SK-N-MC (cell line): ENCODE results near the gene DDC.

Experiments
- DNase-seq: peaks from one replicate; pipeline ENCODE4 v3.0.0-alpha.2; 2011; ENCODE audit warnings: low read depth, low spot score
- H3K27ac ChIP-seq: fragments of 200-600 bp; sonication (generic); 2 replicates; pipeline ENCODE4 v1.5.1; 2016; ENCODE audit warnings: mixed run types
- H3K36me3 ChIP-seq: fragments of 200-600 bp; sonication (generic); 2 replicates; pipeline ENCODE4 v1.6.1; 2017; ENCODE audit warnings: antibody characterized with exemption, low read length, mixed read lengths; ENCODE audit not compliant: insufficient read depth
- H3K4me3 ChIP-seq: fragments of 200-600 bp; sonication (generic); 2 replicates; pipeline ENCODE4 v1.5.1; 2016
- H3K9ac ChIP-seq: fragments of 200-600 bp; sonication (generic); 2 replicates; pipeline ENCODE4 v1.8.0; 2017; ENCODE audit warnings: mixed run types, mixed read lengths; ENCODE audit not compliant: insufficient read length
- H3K9me3 ChIP-seq: fragments of 200-600 bp; sonication (generic); 2 replicates; pipeline ENCODE4 v1.6.1; 2017; ENCODE audit warnings: low read depth, mild to moderate bottlenecking, antibody characterized with exemption, low read length, moderate library complexity, mixed read lengths
- EZH2 ChIP-seq: fragments of 200-600 bp; sonication (generic); IDR thresholded peaks from one replicate; pipeline ENCODE4 v1.6.1; 2017; ENCODE audit warnings: antibody characterized with exemption
- FOXP2 ChIP-seq: optimal IDR thresholded peaks from 2 replicates; pipeline ENCODE3; 2011; ENCODE audit warnings: mild to moderate bottlenecking, moderate library complexity; ENCODE audit not compliant: insufficient read depth; ENCODE audit errors: extremely low read length, control extremely low read depth
- POLR2AphosphoS5 ChIP-seq: IDR thresholded peaks from 2 replicates; pipeline ENCODE4 v1.6.1; 2012; ENCODE audit warnings: mild to moderate bottlenecking, low read depth, low read length, borderline replicate concordance

The DDC gene, protein sequence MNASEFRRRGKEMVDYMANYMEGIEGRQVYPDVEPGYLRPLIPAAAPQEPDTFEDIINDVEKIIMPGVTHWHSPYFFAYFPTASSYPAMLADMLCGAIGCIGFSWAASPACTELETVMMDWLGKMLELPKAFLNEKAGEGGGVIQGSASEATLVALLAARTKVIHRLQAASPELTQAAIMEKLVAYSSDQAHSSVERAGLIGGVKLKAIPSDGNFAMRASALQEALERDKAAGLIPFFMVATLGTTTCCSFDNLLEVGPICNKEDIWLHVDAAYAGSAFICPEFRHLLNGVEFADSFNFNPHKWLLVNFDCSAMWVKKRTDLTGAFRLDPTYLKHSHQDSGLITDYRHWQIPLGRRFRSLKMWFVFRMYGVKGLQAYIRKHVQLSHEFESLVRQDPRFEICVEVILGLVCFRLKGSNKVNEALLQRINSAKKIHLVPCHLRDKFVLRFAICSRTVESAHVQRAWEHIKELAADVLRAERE

DNA sequence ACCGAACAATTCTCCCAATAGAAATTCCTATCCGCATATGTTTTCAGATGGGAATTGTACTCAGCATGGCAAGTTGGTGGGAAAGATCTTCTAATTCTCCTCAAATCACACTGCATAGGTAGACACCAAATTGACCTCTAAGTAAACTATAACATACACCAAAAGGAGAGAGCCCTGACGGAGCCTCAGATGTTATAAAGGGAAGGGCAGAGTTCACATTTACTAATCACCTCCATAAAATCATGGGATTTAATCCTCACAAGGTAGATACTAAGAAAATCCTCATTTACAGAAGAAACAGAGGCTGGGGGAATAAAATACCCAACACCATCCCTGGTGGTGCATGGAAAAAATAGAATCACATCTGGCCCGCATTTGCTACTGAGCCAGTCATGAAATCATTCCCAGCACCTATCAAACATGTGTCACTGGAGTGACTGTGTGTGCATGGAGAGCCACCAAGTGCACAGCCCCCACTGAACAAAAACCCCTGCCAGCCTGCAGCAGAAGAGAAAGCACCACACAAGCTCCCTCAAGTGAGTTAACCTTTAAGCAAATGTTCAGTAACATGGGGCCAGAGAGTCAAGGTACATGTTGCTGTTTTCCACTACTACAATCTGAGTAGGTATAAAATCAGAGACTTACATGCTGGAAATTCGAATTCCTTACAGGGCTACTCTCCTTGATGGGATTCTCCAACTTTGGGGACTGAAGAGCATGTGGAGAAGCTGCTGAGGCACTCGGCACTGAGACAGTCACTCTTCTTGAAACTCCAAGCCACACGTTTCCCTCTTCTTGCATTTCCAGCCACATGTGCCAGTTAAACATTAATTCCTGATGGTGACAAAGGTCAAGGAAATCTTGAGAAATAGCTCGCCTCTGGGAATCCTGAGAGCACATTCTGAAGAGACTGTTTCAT, at the start of gene DDC:
Gene DDC, minus strand, starts transcription at position 766 of the 919 bp plus-strand sequence. CDS start 21,320 bp downstream, outside the sequence.
- H3K9ac ChIP-seq: no peak within 1 kb of the TSS
- no peaks in the 10 kb centered on the region for H3K9me3 ChIP-seq
- no peaks in the 10 kb centered on the region for H3K36me3 ChIP-seq
- TF ChIP-seq FOXP2: no peak
- TF ChIP-seq EZH2: no peak
- TF ChIP-seq POLR2AphosphoS5: no peak
- H3K4me3 ChIP-seq: no peak within 1 kb of the TSS
- no peak for DNase-seq
- H3K27ac ChIP-seq: no peak within 1 kb of the TSS

DNA sequence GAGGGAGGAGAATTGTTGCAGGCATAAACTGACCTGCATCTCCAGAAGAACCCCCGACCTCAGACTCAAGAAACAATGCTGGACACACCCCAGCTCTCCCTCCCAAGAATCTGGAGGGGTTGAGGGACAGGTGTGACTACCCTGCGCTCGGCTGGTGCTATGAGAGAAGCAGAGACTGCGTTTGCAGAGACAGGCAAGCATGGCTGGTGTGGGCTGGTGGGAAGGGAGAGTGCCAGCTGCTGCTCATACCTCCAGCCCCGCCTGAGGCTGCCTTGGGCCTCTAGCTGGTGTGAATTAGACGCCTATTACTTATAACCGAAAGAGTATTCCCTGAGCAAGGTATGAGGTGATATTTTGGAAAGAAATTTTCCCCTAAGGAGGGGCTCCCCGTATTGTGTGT, 48.3 kb upstream of the DDC start:
- no peak for TF ChIP-seq POLR2AphosphoS5
- no peak for TF ChIP-seq FOXP2
- TF ChIP-seq EZH2: no peak
- no peak for DNase-seq
- Histone ChIP-seq H3K36me3 (peaks cover 89% of the 10 kb centered on the region), H3K9ac (no peak overlapping the region), H3K9me3 (no peaks in the 10 kb centered on the region), H3K4me3 (no peak overlapping the region), H3K27ac (no peak overlapping the region)

DNA sequence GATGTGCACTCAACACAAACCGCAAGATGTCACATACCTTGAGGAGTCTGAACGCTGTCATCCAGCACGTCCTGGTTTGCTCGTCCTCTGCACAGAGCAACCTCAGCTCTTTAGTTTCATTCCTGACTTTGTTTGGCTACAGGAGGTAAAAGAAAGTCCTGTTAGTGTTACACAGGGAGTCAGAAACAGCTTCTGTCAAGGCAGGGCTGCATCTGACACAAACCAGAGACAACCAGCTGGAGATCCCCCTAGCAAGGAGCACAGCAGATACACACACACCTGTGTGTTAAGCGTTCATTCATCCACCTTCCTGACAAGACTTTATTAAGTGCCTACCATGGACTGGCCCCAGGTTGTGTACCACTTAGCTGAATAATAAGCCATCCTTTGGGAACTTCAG, 47.5 kb upstream of the DDC start:
- TF ChIP-seq FOXP2 (no peak), POLR2AphosphoS5 (no peak), EZH2 (no peak)
- no peak overlapping the region for H3K4me3 ChIP-seq
- H3K27ac ChIP-seq: no peak overlapping the region
- no peaks in the 10 kb centered on the region for H3K9me3 ChIP-seq
- DNase-seq: no peak
- peaks cover 89% of the 10 kb centered on the region for H3K36me3 ChIP-seq
- no peak overlapping the region for H3K9ac ChIP-seq

DNA sequence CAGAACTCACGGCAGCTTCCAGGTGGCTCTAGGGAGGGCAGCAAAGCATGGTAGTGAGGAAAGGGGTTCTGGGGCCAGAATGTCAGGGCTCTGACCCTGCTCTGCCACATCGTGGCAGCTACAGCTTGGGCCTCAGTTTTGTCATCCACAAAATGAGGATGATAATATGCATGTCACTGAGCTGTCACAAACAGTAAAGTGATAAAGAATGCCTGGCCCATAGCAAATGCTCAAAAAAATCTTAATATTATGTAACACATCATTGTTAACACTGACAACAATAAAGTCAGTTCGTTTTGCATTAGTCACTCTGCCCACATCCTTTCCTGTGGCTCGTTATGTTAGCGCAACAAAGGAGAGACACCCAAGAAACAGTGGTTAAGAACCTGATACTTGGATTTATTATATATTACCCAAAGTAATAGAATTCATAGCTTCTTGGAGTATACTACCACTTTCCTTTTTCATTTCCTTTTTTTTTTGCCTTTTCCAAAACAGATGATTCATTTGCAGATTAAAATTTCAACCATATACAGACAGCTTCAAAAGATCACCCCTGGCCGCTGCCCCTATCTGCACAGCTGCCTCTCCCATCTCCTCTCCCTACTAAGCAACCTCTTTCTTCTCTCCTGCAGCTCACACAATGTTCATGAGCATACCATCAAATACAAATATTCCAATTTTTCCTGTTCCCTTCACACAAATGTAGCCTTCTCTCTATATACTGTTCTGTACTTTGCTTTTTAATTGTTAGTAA, 45.5 kb upstream of the DDC start:
- no peak overlapping the region for H3K9ac ChIP-seq
- DNase-seq: no peak
- no peak for TF ChIP-seq EZH2
- no peak for TF ChIP-seq FOXP2
- no peak for TF ChIP-seq POLR2AphosphoS5
- no peaks in the 10 kb centered on the region for H3K9me3 ChIP-seq
- H3K36me3 ChIP-seq: peaks cover 92% of the 10 kb centered on the region
- no peak overlapping the region for H3K4me3 ChIP-seq
- no peak overlapping the region for H3K27ac ChIP-seq

DNA sequence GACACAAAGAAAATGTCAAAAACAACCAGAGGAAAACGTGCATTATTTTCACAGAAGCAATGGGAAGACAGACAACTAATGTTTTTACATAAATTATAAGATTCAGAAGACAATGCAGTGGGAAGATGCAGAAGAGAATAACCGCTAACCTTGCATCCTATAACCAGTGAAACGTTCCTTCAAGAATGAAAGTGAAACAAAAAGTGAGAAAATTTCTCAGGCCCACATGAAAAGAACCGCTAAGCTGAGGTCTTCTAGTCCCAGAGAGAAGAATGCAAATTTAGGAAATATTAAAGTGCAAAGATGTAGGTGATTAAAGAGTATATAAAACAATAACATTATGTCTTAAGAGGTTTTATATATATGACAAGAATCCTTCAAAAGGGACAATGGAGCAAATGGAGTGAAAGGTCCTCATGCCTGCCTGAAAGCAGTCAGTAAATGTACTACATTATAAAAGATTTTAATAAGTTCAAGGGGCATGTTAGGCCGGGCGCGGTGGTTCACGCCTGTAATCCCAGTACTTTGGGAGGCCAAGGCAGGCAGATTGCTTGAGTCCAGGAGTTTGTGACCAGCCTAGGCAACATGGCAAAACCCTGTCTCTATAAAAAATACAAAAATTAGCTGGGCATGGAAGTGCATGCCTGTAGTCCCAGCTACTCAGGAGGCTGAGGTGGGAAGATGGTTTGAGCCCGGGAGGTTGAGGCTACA, 43.1 kb upstream of the DDC start:
- H3K36me3 ChIP-seq: peaks cover 90% of the 10 kb centered on the region

DNA sequence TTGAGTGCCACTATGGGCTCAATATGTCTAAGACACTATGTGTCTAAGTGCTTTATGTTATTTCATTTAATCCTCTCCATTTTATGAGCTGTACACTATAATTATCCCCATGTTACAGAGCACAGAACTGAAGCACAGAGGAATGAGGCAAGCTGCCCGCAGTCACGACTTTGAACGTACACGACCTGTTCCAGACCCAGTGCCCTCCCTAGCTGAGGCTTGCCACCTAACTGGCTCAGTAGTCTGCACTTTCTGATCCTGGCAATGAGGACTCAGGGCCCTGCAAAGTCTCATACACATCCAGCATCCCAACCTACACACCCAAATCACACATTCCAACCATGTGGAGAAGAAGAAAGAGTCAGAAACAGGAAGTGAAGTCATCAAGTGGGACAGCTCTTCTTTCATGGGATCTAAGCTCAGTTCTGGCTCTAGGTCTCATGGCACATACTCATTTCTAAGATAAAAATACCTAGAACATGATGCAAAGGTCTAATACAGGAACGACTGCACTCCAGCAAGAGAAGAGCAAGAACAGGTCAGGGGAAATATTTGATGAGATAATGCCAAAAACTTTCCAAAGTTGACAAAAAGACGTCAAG, 42.4 kb upstream of the DDC start:
- Histone ChIP-seq H3K36me3 (peaks cover 90% of the 10 kb centered on the region), H3K9me3 (no peaks in the 10 kb centered on the region), H3K9ac (no peak overlapping the region), H3K27ac (no peak overlapping the region), H3K4me3 (no peak overlapping the region)
- DNase-seq: no peak
- TF ChIP-seq EZH2 (no peak), POLR2AphosphoS5 (no peak), FOXP2 (no peak)

More for the DNA sequence above, 43.1 kb upstream of the DDC start:
- TF ChIP-seq POLR2AphosphoS5 (no peak), FOXP2 (no peak), EZH2 (no peak)
- Histone ChIP-seq H3K4me3 (no peak overlapping the region), H3K9ac (no peak overlapping the region), H3K9me3 (no peaks in the 10 kb centered on the region), H3K27ac (no peak overlapping the region)
- no peak for DNase-seq

DNA sequence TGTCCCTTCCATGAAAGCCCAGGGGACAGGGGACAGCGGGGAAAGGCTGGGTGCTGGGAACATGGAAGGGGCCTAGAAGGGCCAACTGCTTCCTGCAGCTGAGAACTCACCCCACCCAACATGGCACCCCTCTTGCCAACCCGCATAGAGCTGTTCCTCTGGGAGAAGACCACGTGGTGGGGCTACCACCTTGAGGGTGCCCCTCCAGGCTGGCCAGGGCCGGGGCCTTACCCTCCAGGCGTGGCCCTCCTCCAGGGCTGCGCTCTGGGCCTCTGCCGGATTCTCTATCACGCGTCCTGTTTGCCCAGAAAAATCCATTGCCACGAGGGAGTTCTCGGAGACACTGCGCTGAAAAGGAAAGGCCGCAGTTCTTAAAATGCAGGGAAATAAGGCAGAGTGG, 39.9 kb upstream of the DDC start:
- H3K36me3 ChIP-seq: peaks cover 78% of the 10 kb centered on the region
- no peak overlapping the region for H3K4me3 ChIP-seq
- no peak for TF ChIP-seq EZH2
- TF ChIP-seq FOXP2: no peak
- TF ChIP-seq POLR2AphosphoS5: no peak
- no peak overlapping the region for H3K9ac ChIP-seq
- H3K27ac ChIP-seq: no peak overlapping the region
- no peak for DNase-seq
- H3K9me3 ChIP-seq: no peaks in the 10 kb centered on the region
